ENCODE results near the gene PAX5.

PAX5 gene

DNA sequence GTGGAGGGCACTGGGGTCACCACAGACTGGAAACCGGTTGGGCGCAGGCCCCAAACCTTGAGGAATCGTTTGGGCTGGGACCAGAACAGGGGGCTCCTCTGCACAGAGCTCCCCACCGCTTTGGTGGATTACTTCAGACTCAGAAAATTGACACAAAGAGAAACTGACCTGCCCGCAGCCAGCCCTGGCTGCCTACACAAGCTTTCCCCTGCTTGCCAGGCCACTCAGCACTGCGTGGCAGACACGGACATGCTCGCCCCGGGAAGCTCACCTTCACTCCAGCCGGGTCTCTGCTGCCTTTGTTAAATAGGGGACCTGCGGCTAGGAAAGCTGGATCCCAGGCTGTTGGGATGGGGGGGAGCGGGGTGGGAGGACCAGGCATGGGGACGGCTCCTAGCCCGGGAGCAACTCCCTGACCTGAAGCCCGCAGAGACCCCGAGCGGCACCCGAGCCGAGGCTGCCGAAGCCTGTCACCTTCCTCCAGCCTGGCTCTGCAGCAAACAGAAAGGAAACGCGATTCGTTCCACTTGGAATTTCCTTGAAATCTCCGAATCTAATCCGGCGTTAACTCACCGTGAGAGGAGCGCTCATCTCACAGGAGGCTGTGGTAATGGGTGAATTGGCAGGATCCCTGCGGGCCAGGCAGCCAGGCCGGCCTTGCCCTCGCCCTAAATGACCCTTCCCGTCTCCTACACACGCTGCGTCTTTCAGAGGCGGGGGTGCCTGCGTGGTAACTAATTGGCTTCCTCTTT lies 8.8 kb downstream of the PAX5 start:
- no peak for DNase-seq (ENCODE audit: low read depth)

DNA sequence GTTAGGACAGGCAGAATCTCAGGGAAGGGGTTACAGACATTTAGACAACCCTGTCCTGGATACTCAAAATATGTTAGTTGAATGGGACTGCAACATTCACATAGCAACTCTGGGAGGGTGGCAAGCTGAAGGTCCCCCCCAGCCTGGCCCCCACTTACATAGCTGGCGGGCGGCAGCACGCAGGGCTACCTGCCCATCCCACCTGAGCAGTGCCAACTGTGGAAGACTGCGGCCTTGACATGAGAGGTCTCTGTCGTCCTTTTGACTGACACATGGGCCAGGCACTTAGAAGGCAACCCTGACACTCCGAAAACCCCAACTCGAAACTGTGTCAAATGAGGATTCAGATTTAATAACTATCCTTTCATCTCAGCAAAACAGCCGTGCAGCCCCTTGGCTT lies 16.5 kb downstream of the PAX5 start:
- DNase-seq (ENCODE audit: low read depth), result no peak

DNA sequence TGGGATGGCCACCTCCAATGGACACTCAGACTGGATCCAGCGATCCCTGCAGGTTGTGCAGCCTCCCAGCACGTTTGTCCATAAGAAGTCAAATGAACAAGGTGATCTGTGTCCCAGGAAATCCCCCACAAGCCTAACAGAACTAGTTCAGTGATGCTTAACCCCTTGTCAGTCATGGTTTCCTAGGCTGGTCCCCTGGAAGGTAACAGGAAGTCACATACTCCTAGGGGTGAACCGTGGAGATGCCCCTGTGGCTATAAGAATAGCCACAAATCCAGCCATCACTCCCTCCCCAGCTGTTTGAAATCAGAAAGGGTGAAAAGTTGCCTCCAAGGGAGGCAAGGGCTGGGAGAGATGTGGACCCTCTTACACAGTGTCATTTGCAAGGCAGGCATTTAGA lies 22.5 kb downstream of the PAX5 start:
- DNase-seq (ENCODE audit: low read depth), result no peak

DNA sequence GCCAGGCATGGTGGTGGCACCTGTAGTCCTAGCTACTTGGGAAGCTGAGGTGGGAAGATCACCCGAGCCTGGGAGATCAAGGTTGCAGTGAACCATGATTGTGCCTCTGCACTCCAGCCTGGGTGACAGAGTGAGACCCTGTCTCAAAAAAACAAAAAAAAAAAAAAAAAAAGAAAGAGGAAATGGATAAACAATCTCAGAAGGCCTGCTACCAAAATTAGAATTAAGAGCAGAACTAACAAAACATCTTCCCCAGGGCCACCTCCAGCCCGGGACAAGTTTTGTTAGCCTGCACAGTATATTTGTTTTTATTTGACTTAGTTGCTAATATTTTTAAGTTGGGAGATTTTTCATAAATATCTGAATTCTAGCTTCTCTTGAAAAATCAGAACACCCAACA lies 23.1 kb downstream of the PAX5 start:
- no peak for DNase-seq (ENCODE audit: low read depth)

DNA sequence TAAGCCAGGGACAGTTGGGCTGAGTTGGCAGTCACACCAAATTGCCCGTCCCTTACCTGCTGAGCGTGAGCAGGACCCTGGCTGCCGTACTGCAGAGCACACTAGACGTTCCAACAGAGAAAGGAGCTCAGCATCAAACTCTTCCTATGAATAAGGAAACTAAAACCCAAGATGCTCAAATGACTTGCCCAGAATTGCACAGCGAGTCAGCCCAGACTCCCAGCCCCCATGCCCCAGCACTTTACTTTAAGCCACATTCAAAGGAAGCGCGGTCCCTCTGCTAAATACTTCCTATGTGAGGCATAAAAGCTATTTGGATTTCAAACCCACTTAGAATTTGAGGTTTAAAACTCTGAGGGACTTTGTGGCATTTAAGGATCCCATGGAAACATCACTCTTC lies 23.9 kb downstream of the PAX5 start:
- DNase-seq (ENCODE audit: low read depth), result no peak

DNA sequence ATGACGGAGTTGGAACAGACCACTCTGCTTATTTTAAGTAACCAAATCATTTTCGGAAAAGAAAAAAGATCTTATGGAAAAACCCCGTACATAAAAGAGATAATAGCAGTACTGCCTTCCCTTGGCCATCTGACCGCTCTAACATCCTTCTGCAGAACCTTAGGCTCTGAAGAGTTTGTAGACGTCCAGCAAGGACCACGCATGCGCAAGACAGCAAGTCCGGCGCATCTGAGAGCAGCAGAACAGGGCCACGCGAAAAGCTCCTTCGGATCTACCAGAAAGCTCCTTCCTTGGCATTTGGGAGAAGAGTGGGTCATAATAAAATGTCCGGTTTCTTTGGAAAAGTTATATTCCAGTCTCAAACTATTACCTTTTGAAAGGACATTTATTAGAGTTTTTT lies 26.8 kb downstream of the PAX5 start:
- no peak for DNase-seq (ENCODE audit: low read depth)

DNA sequence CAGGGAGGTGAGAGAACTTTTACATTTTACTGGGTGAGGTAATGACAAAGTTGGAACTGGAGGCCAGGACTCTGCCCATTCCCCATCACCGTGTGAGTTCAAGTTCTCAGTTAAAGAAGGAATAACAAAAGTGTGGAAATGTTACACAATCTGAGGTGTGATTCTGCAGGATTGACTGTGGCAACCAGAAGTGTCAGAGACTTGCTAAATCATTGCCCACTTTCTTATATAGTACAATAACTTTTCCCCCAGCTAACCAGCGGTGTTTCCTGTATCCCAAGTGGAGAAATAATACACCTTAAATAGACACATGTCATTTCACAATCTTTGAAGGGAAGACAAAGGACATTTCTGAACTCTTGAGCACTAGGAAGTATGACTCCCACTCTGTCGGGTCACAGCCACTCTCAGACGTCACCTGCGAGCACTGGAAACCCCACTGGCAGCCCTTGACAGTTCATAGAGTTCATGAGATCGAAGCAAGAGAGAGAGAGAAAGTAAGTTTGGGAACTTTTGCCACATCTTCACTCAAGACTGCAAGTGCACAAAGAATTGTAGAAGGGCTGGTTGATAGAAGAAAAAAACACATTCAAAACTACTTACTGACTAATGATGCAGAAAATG lies 28.4 kb downstream of the PAX5 start:
- no peak for DNase-seq (ENCODE audit: low read depth)

DNA sequence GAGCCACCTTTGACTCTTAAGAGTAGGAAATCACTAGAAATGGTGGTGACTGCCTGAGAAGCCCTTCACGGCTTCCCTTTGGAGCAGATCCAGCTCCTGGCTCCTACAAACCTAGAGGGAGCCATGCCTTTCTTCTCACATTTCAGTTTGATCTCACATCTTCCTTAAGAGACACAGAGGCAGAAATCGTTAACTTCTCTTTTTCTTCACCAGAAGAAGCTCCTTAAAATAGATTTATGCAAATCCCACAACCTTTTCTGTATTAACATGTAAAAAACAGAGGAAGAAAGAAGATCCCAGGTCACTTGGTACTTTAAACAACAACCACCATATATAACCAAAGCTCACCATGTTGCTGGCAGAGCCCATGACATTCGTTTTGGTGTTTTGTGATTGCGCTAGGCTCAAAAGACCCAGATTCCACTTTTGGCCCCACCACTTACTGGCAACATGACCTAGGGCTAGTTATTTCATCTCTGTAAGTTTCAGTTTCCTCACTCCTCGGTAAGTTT lies 29.6 kb downstream of the PAX5 start:
- DNase-seq (ENCODE audit: low read depth), result no peak

DNA sequence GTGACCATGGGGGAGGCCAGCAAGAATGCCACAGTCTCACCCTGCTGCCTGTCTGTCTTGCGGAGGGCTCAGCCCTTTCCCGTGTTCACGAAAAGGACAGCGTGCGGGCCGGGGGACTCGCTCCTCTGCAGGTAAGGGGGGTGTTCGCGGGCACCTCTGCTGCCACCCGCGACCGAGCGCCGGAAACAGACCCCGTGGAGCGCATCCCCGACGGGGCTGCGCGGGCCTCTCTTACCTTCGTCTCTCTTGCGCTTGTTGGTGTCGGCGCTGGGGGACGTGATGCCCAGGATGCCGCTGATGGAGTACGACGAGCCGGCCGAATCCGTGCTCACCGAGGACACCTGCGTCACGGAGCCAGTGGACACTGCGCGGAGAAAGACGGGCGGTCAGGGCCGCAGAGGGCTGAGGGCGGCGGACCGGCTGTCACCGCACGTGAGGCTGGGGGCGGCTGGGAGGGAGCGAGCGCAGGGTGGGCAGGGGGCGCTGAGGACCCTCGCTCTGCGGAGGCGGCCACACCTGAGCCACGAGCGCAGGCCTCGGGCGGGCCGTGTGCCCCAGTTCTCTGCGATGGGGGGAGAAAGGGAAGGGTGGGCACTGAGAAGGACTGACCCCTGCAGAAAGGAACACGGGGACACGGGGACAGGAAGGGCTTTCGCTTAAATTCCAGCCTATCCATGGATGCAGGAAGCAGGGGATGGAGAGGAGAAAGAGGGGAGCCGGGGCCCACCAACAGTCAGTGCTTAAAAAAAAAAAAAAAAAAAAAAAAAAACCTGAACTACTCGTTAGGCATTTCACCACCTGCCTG lies 31.5 kb downstream of the PAX5 start:
- DNase-seq (ENCODE audit: low read depth), result no peak

DNA sequence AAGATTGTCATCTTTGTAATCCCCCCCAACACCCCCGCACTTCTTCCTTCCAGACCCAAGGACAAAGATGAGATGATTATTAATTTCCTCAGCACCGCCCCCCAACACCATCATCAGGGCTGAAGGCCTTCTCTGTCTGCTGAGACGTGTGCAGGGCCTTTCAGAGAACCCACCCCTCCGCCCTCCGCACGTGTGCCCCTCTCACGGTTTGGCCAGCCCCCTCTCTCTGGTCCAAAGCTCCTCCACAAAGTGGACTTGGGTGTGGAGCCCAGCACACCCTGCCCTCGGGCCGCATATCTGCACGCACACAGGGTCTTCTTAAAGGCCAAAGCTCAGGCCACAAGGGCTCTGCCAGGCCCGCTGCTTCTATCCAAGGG lies 32.0 kb downstream of the PAX5 start:
- no peak for DNase-seq (ENCODE audit: low read depth)

DNA sequence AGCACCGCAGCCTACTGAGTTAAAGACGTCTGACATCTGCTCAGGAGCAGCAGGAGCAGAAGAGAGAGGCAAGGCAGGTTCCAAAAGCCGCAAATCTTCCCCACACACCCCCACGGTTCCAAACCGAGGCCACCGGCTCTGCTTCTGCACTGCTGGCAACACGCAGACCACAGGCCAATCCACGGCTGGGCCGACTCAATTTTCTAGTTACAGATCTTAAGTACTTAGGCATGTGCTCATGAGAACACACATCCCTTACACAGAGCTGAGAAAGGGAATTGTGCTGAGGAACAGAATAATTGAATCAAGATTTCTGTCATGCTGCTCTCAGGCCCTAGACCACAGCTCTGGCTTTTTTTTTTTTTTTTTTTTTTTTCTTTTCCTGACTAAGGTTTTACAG lies 32.6 kb downstream of the PAX5 start:
- DNase-seq (ENCODE audit: low read depth), result no peak

DNA sequence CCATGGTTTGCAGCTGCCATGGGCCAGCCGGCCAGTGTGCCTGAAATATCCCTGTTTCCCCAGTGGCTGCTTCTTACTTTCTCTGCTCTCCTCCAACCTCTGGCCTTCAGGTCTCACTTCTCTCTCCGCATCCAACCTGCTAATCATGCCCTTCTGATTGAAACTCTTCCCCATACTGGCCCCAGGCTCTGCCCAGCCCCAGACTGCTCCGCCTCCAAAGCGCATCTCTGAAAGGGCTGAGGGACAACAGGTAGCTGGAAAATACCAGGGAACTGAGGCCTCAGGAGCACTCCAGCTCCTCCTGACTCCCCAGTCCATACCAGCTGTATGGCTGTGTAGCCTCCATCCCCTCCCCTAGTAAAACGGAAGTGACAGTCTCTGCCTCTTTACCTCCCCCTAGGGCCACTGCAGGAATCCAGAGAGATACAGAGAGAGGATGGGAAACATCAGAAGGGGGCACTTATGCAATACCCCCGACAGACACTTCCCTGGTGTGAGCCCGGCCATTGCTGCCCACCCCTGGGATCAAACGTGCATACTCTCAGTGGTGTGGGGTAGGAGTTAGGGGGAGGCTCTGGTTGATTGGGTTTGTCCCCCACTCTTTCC lies 34.2 kb downstream of the PAX5 start:
- no peak for DNase-seq (ENCODE audit: low read depth)

DNA sequence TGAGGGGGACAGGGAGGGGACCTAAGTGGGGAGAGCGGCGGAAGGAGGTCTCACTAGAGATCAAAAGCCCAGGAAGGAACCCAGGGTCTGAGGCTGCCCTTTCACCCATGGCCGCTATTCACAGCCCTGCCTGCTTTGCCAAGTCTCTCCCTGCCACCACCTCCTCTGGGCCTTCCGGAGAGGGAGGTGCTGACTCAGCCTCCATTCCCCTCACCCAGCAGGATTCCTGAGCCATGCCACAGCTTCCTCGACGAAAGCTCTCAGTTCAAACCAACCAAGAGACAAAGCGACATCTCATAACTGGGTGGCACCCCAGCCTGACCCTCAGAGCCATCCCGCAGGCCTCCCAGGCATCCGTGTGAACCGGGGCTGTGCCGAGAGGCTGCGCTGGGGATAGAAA lies 36.7 kb downstream of the PAX5 start:
- DNase-seq (ENCODE audit: low read depth), result no peak

DNA sequence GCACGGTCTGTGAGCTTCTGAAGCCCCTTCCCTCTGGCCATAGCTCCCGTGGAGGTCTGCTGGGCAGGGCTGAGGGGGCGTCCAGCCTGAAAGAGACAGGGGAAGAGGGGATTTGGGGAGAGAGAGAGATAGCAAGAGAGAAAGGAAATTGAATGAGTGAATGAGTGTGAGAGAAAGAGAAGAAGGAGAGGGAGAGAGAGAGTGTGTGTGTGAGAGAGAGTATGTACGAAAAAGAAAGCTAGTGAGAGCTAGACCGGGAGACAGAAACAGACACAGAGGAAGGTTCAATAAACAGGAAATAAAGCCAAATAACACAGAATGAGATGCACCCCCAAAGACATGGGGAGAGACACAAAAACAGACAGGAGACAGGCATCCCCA lies 37.4 kb downstream of the PAX5 start:
- DNase-seq (ENCODE audit: low read depth), result no peak

DNA sequence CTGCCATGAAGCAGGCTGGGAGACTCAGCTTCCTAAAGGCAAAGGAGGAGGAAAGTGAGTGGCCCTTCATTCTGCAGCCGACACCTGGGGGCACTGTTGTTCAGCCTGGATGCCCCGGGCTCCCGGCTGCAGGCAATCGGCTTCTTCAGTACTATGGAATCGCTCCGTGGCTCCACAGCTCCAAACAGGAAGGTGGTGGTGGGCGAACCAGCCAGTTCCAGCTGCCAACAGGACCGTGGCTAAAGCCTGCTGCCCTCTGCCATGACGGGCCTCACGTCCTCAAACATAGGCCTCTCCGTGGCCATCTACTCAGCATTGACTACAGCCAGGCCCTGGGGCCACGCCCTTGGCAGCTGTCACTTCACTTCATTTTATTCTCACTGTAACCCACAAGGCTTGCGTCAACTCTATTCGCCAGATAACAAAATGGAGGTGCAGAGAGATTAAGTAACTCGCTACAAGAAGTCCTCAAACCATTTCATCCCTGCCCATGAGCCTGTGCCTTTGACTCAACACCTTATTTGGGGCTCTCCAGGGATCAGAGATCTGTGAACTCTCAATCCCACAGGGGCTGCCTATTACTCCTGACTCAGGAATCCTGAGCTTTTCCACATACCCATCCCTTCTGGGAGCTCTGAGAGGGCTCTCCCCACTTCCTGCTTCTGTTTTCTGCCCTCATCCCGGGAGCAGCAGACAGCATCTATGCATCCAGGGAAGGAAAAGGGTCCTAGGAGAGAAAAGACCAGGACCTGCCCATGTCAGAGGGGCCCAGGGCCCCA lies 38.0 kb downstream of the PAX5 start:
- DNase-seq (ENCODE audit: low read depth), result peak; percentile 29

DNA sequence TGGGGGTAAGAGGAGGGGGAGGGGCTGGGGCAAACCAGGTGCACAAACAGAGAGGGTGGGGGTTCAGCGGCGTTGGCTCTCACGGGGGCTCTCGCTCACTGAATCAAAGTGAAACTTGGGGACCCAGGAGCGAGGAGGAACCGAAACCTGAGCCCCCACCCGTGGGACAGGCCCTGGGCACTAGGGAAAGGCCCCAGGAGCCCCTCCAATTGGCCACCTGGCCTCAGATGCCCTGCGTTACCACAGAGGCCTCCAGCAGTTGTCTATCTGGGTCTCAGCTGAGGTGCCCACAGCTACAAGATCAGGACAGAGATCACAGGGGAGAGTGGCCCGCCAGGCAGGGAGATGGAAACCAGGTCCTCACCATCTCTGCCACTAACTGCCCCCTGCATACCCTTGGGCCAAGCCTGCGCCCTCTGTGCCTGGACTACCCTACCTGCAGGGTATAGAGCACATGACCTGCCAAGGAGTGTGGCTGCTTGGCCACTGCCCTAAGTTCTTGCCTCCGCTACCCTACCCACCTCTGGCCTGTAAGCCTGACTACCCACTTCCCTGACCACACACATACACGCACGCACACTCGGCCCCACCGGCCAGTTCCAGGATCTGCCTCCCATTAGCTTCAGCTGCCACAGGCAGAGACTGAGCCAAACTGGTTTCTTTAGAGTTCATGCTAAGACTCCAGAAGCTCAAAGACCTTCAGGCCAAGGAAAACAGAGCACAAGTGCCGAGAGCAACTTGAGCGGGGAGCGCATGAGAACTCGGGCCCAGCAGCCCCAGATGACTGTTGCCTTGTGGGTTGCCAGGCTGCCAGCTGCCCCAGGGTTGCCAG lies 39.9 kb downstream of the PAX5 start:
- DNase-seq (ENCODE audit: low read depth), result no peak

DNA sequence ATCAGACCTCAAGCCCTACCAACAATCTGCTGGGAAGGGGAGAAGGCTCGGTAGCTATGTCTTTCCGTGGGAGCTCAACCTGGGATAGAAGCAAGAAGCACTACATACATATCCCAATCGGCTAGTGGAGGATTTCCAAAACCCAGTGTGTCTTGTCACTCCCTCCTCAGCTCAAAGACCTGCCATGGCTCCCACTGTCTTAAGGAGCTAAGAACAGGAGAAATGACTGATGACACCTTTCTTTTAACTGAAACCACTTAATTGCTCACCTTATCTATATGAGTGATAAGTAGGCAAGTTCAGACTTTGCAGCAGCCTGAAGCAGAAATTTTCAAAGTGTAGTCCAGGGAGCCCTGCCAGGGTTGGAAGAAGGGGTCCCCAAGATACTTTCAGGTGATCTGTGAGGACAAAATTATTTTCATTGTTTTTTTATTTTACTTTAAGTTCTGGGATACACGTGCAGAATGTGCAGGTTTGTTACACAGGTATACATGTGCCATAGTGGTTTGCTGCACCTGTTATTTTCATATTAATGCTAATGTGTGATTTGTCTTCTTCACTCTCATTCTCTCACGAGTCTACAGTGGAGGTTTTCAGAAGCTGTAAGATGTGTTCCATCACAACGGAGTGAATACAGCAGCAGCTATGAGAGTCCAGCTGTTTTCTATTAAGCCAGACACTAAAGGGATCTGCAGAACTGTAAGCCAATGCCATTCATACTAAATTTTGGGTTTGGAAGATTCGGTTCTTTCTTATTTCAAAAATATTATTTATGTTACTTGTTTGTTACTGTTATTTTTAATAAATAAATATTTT lies 41.4 kb downstream of the PAX5 start:
- no peak for DNase-seq (ENCODE audit: low read depth)

DNA sequence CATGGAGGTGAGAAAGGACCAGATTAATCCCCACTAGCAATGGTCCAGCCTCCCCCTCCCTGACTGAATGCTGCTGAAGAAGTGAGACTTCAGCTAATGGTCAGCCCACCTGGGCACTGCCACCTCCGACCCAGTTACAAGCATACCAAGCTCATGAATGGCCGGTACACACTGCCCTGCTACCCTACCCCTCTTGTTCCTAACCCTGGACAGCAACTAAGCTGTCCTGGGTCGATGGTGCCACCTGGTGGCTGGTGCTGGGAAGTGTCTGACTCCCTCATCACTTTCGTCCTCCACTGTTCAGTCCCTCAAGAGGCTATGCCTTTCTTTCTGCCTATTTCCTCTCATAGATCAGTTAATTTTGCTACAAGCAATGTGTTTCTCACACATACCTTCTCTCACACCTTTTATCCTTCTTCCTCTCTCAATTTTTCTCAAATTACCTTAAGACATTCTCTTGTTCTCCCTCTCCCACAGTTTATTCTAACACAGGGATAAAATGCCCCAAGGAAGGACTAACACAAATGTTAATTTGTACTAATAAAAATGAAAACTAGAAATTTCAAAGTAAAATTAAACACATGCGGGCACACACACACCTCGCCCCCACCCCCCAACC lies 42.4 kb downstream of the PAX5 start:
- DNase-seq (ENCODE audit: low read depth), result no peak

DNA sequence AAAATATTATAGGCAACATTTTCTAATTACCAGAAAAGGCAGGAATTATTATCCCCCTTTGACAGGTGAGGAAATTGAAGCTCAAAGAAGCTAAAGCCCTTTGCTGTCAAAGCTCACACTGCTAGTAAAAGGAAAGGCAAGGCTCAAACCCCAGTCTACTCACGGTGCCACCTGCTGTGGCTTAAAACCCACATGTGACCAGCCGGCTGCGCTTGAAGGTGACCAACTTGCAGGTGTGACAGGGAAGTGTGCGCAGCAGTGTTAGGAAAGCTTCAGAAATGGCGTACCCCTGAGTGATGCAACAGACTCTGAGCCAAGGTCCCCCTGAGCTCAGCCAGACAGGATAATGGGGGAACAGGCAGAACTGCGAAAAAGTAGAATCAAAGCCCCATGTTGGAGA lies 45.2 kb downstream of the PAX5 start:
- DNase-seq (ENCODE audit: low read depth), result no peak

DNA sequence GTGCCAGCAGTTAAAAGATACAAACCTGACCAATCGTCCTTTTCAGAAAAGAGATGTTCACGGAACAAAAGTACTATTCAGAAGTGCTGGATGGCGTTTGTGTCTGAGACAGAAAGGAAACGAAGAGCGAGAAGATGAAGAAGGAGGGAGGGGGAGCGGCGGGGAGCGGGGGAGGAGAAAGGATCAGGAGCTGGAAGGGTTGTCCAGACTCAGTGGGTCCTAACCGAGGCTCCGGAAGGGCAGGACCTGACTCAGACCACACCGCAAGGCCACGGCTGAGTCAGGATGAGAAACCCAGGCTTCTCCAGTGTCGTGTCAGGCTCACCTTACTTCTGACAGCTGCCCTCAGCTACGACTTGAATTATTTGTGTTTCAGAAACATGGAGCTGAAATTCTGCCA lies 46.2 kb downstream of the PAX5 start:
- DNase-seq (ENCODE audit: low read depth), result no peak
